ENCODE data around the gene ACLY.
A peak's percentile ranks its signal among the peaks of the same experiment; 100 is the strongest.

Gene ACLY

DNA sequence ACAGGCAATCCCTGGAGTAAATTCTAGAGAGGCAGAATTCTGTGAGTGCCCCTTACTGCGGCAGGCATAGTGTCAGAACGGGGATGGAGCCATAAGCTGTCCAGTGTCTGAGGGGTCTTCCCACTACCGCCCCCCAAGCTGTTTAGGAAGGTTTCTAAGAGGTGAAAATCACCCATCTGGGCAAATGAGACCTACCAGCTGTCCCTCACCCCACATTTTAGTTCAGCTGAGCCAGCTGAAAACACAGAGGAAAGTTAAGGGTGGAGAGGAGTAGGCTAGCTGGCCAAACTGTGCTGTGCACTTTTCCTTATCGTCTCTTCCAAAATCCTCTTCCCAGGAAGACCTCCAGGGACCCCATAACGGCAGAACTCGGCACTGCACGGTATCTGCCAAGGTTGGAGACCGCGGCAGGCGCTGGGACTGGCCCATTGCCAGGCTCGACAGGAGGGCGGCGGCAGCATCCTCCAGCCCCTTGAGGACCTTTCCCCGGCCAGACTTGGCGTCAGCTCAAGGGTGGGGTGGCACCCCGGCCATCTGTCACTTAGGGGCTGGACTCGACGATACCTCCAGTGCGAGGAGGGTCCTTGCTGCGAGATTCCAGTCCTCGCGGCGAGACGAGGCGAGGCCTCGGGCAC lies 955 bp downstream of the ACLY start:
- H3K9me3 ChIP-seq (ENCODE audit: control insufficient read depth, insufficient read depth, low read depth, low read length) = no peaks in the 10 kb centered on the region
- ChIA-PET CTCF (interaction anchor here (0.6 to 3.7 kb wide), 9 partner anchors 12 to 390 kb away, joined by 3 to 18 read pairs (median 4); partner anchors contain the start of gene ODAD4), POLR2A (interaction anchor here (0.6 to 4.2 kb wide), 24 partner anchors 9 to 505 kb away, joined by 3 to 73 read pairs (median 6); partner anchors contain the start of genes CAVIN1, CNP, DNAJC7 and EIF1)
- peaks cover 21% of the 10 kb centered on the region for H3K4me1 ChIP-seq (ENCODE audit: control insufficient read depth, insufficient read depth, low read length)
- H3K4me3 ChIP-seq (ENCODE audit: low read depth, low read length) = peak overlapping the region; percentile 88
- peaks cover 6 to 19% of the 10 kb centered on the region in 2 experiments; a peak in 2 of 3 replicates for H3K36me3 ChIP-seq (ENCODE audit: control insufficient read depth in 2 of 2, insufficient read depth in 1 of 2, low read length in 2 of 2)
- peak overlapping the region; percentile 90 for H3K27ac ChIP-seq (ENCODE audit: extremely low read depth, low read depth, low read length)
- TF ChIP-seq ZBTB48 (tag by site-specific recombination; IDR thresholded peaks at IDR 0.05) (no peak), ZNF324 (tag by site-specific recombination; IDR thresholded peaks at IDR 0.05) (peak; percentile 27; the same call in 1 of the 2 replicates), ZFP41 (tag by site-specific recombination; IDR thresholded peaks at IDR 0.05; ENCODE audit: borderline replicate concordance) (no peak), PRDM10 (tag by site-specific recombination; IDR thresholded peaks at IDR 0.05) (peak; percentile 32; the same call in 1 of the 2 replicates), ZFP37 (tag by site-specific recombination; IDR thresholded peaks at IDR 0.05) (no peak), TCF7L2 (IDR thresholded peaks at IDR 0.05; ENCODE audit: borderline replicate concordance, low read depth, low read length) (no peak), IKZF3 (tag by site-specific recombination; IDR thresholded peaks at IDR 0.05) (peak; percentile 58; the same call in 1 of the 2 replicates), ZFP69B (tag by site-specific recombination; IDR thresholded peaks at IDR 0.05) (0 out of 2 replicates have a peak, but pooled peaks have one; percentile 6), ZNF423 (tag by site-specific recombination; IDR thresholded peaks at IDR 0.05) (peak; percentile 96), ZNF48 (tag by site-specific recombination; IDR thresholded peaks at IDR 0.05) (no peak), ZNF19 (tag by site-specific recombination; IDR thresholded peaks at IDR 0.05; ENCODE audit: low read depth) (no peak), MZF1 (tag by site-specific recombination; IDR thresholded peaks at IDR 0.05; ENCODE audit: borderline replicate concordance) (0 out of 2 replicates have a peak, but pooled peaks have one; percentile 6), KLF8 (tag by site-specific recombination; IDR thresholded peaks at IDR 0.05) (peak; percentile 51), GLIS2 (tag by site-specific recombination; IDR thresholded peaks at IDR 0.05) (peak; percentile 69), GLIS1 (tag by site-specific recombination; IDR thresholded peaks at IDR 0.05) (peak; percentile 89), OSR2 (tag by site-specific recombination; IDR thresholded peaks at IDR 0.05) (no peak), AEBP2 (tag by site-specific recombination; IDR thresholded peaks at IDR 0.05; ENCODE audit: borderline replicate concordance) (no peak), HIC1 (tag by site-specific recombination; IDR thresholded peaks at IDR 0.05) (no peak), ZNF558 (tag by site-specific recombination; IDR thresholded peaks at IDR 0.05) (no peak), ZSCAN4 (tag by site-specific recombination; IDR thresholded peaks at IDR 0.05) (no peak), SP2 (tag by site-specific recombination; IDR thresholded peaks at IDR 0.05) (peak; percentile 54; the same call in 1 of the 2 replicates), ZFP3 (tag by site-specific recombination; IDR thresholded peaks at IDR 0.05; ENCODE audit: low read depth) (no peak), ZNF10 (tag by site-specific recombination; IDR thresholded peaks at IDR 0.05) (0 out of 2 replicates have a peak, but pooled peaks have one; percentile 33), KLF16 (tag by site-specific recombination; IDR thresholded peaks at IDR 0.05) (peak; percentile 35; the same call in 1 of the 2 replicates)
- TF ChIP-seq, protein P1, sequence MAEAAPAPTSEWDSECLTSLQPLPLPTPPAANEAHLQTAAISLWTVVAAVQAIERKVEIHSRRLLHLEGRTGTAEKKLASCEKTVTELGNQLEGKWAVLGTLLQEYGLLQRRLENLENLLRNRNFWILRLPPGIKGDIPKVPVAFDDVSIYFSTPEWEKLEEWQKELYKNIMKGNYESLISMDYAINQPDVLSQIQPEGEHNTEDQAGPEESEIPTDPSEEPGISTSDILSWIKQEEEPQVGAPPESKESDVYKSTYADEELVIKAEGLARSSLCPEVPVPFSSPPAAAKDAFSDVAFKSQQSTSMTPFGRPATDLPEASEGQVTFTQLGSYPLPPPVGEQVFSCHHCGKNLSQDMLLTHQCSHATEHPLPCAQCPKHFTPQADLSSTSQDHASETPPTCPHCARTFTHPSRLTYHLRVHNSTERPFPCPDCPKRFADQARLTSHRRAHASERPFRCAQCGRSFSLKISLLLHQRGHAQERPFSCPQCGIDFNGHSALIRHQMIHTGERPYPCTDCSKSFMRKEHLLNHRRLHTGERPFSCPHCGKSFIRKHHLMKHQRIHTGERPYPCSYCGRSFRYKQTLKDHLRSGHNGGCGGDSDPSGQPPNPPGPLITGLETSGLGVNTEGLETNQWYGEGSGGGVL (tag by site-specific recombination; IDR thresholded peaks at IDR 0.05) = no peak
- TF ChIP-seq, protein P2, sequence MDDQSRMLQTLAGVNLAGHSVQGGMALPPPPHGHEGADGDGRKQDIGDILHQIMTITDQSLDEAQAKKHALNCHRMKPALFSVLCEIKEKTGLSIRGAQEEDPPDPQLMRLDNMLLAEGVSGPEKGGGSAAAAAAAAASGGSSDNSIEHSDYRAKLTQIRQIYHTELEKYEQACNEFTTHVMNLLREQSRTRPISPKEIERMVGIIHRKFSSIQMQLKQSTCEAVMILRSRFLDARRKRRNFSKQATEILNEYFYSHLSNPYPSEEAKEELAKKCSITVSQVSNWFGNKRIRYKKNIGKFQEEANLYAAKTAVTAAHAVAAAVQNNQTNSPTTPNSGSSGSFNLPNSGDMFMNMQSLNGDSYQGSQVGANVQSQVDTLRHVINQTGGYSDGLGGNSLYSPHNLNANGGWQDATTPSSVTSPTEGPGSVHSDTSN (CRISPR knock-in tag; IDR thresholded peaks at IDR 0.05) = peak; percentile 32; the same call in 1 of the 2 replicates

Measured in HEK293 (cell line).